ENCODE measurements around the gene DSP.

DNA sequence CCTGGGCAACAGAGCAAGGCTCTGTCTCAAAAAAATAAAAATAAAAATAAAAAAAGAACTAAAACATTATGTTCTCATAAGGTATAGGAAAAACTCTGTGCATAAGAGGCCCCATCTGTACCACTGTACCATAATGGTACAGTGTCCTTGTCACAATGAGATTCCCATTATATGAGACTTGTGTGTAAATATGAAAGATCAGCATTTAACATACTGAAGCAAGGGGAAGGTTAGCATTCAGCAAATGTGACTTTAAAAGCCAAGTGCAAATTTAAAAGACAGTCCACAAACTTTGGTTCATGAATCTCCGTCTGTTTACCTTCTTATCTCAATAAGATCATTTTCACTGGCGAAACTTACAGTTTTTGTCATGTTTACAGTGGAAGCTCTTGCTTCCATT lies 16.2 kb downstream of the DSP start:
- TF ChIP-seq CEBPB (IDR thresholded peaks at IDR 0.05; ENCODE audit: low read depth) (no peak), POLR2AphosphoS5 (IDR thresholded peaks at IDR 0.05; ENCODE audit: low read depth, low read length) (no peak), EZH2 (IDR thresholded peaks at IDR 0.05) (no peak), EZH2phosphoT487 (IDR thresholded peaks at IDR 0.05; ENCODE audit: borderline replicate concordance) (no peak), SIN3A (IDR thresholded peaks at IDR 0.05; ENCODE audit: low read depth) (no peak), YY1 (IDR thresholded peaks at IDR 0.05; ENCODE audit: extremely low read depth, insufficient replicate concordance, low read depth, low read length) (no peak), POLR2A (IDR thresholded peaks at IDR 0.05; ENCODE audit: borderline replicate concordance, extremely low read depth, insufficient read depth, insufficient read length) (no peak), SP1 (IDR thresholded peaks at IDR 0.05; ENCODE audit: low read depth) (no peak), ZNF274 (IDR thresholded peaks at IDR 0.05; ENCODE audit: low read depth, low read length) (no peak), ELF1 (IDR thresholded peaks at IDR 0.05; ENCODE audit: borderline replicate concordance, low read depth) (no peak), EGR1 (IDR thresholded peaks at IDR 0.05; ENCODE audit: low read depth) (no peak)
- TF ChIP-seq, protein P1, sequence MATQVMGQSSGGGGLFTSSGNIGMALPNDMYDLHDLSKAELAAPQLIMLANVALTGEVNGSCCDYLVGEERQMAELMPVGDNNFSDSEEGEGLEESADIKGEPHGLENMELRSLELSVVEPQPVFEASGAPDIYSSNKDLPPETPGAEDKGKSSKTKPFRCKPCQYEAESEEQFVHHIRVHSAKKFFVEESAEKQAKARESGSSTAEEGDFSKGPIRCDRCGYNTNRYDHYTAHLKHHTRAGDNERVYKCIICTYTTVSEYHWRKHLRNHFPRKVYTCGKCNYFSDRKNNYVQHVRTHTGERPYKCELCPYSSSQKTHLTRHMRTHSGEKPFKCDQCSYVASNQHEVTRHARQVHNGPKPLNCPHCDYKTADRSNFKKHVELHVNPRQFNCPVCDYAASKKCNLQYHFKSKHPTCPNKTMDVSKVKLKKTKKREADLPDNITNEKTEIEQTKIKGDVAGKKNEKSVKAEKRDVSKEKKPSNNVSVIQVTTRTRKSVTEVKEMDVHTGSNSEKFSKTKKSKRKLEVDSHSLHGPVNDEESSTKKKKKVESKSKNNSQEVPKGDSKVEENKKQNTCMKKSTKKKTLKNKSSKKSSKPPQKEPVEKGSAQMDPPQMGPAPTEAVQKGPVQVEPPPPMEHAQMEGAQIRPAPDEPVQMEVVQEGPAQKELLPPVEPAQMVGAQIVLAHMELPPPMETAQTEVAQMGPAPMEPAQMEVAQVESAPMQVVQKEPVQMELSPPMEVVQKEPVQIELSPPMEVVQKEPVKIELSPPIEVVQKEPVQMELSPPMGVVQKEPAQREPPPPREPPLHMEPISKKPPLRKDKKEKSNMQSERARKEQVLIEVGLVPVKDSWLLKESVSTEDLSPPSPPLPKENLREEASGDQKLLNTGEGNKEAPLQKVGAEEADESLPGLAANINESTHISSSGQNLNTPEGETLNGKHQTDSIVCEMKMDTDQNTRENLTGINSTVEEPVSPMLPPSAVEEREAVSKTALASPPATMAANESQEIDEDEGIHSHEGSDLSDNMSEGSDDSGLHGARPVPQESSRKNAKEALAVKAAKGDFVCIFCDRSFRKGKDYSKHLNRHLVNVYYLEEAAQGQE (IDR thresholded peaks at IDR 0.05; ENCODE audit: low read depth): no peak
- TF ChIP-seq, protein P2, sequence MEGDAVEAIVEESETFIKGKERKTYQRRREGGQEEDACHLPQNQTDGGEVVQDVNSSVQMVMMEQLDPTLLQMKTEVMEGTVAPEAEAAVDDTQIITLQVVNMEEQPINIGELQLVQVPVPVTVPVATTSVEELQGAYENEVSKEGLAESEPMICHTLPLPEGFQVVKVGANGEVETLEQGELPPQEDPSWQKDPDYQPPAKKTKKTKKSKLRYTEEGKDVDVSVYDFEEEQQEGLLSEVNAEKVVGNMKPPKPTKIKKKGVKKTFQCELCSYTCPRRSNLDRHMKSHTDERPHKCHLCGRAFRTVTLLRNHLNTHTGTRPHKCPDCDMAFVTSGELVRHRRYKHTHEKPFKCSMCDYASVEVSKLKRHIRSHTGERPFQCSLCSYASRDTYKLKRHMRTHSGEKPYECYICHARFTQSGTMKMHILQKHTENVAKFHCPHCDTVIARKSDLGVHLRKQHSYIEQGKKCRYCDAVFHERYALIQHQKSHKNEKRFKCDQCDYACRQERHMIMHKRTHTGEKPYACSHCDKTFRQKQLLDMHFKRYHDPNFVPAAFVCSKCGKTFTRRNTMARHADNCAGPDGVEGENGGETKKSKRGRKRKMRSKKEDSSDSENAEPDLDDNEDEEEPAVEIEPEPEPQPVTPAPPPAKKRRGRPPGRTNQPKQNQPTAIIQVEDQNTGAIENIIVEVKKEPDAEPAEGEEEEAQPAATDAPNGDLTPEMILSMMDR (IDR thresholded peaks at IDR 0.05 in 2 of 3, conservative IDR thresholded peaks at IDR 0.05 in 1 of 3; ENCODE audit: borderline replicate concordance in 1 of 3, insufficient read depth in 1 of 3, low read depth in 2 of 3, low read length in 2 of 3): no peak
- TF ChIP-seq, protein P3, sequence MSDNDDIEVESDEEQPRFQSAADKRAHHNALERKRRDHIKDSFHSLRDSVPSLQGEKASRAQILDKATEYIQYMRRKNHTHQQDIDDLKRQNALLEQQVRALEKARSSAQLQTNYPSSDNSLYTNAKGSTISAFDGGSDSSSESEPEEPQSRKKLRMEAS (IDR thresholded peaks at IDR 0.05): no peak

All from HCT116 (cell line).